Neuronal stem cell (in vitro differentiated cells): ENCODE measurements around the gene CCDC127.
"Not testable (repeated sequence)": the region's sequence is repeated elsewhere in the genome, so short reads cannot be mapped to it uniquely, and the experiment has no call there.

ENCODE experiments used
- DNase-seq: peaks from one replicate; pipeline ENCODE4 v3.0.0-alpha.2; 2013; ENCODE audit warnings: low spot score
- H2AFZ ChIP-seq: one replicate; pipeline ENCODE4 v1.6.1; 2013; ENCODE audit warnings: mild to moderate bottlenecking, low read length, inconsistent platforms
- H2AK5ac ChIP-seq: 2 replicates; pipeline ENCODE4 v1.6.1; 2013; ENCODE audit warnings: low read depth, mild to moderate bottlenecking, inconsistent platforms, low read length, moderate library complexity, mixed read lengths
- H2BK120ac ChIP-seq: 2 replicates; pipeline ENCODE4 v1.6.1; 2013; ENCODE audit warnings: low read depth, mild to moderate bottlenecking, inconsistent platforms, low read length, moderate library complexity, mixed read lengths
- H2BK12ac ChIP-seq: one replicate; pipeline ENCODE4 v1.6.1; 2013; ENCODE audit warnings: low read length, inconsistent platforms
- H2BK15ac ChIP-seq: 2 replicates; pipeline ENCODE4 v1.6.1; 2013; ENCODE audit warnings: mild to moderate bottlenecking, low read length, inconsistent platforms, mixed read lengths
- H2BK5ac ChIP-seq: one replicate; pipeline ENCODE4 v1.6.1; 2013; ENCODE audit warnings: inconsistent platforms, mild to moderate bottlenecking, low read length, moderate library complexity
- H3K14ac ChIP-seq: one replicate; pipeline ENCODE4 v1.6.1; 2013; ENCODE audit warnings: low read length, inconsistent platforms
- H3K18ac ChIP-seq: 2 replicates; pipeline ENCODE4 v1.6.1; 2013; ENCODE audit warnings: low read length, inconsistent platforms
- H3K23ac ChIP-seq: 2 replicates; pipeline ENCODE4 v1.6.1; 2013; ENCODE audit warnings: low read depth, mild to moderate bottlenecking, mixed read lengths, low read length, inconsistent platforms; ENCODE audit not compliant: poor library complexity
- H3K27ac ChIP-seq: replicated peaks from 3 replicates; pipeline ENCODE4 v1.5.1; 2013; ENCODE audit warnings: low read length, inconsistent platforms
- H3K27me3 ChIP-seq, 3 experiments: 2 replicates each; pipeline ENCODE4 v1.6.1; 2013; ENCODE audit warnings: low read length in 3 of 3, mild to moderate bottlenecking in 2 of 3, inconsistent platforms in 1 of 3, low read depth in 1 of 3, mixed read lengths in 1 of 3, moderate library complexity in 1 of 3; ENCODE audit not compliant: control insufficient read depth in 3 of 3, insufficient read depth in 3 of 3
- H3K36me3 ChIP-seq, 2 donors: replicated peaks in 1 of 2; 2 replicates each; pipeline ENCODE4 v1.6.1; 2013; ENCODE audit warnings: low read length in 2 of 2; ENCODE audit not compliant: control insufficient read depth in 2 of 2, insufficient read depth in 2 of 2
- H3K4ac ChIP-seq: 2 replicates; pipeline ENCODE4 v1.6.1; 2013; ENCODE audit warnings: inconsistent platforms, mild to moderate bottlenecking, low read length, moderate library complexity
- H3K4me1 ChIP-seq, 2 donors: 1 replicate in 1 of 2; 2 replicates in 1 of 2; pipeline ENCODE4 v1.6.1; 2013; ENCODE audit warnings: low read length in 2 of 2, low read depth in 1 of 2; ENCODE audit not compliant: control insufficient read depth in 2 of 2, insufficient read depth in 1 of 2
- H3K4me2 ChIP-seq: one replicate; pipeline ENCODE4 v1.6.1; 2013; ENCODE audit warnings: mild to moderate bottlenecking, low read length, inconsistent platforms; ENCODE audit not compliant: insufficient read depth, poor library complexity, severe bottlenecking
- H3K4me3 ChIP-seq, 2 donors: 2 replicates each; pipeline ENCODE4 v1.5.1; 2013; ENCODE audit warnings: low read length in 2 of 2, mild to moderate bottlenecking in 2 of 2, inconsistent platforms in 1 of 2, moderate library complexity in 1 of 2
- H3K79me1 ChIP-seq: one replicate; pipeline ENCODE4 v1.6.1; 2013; ENCODE audit warnings: low read depth, mild to moderate bottlenecking, inconsistent platforms, low read length, moderate library complexity
- H3K9ac ChIP-seq: one replicate; pipeline ENCODE4 v1.6.1; 2013; ENCODE audit warnings: mild to moderate bottlenecking, low read depth, low read length, inconsistent platforms; ENCODE audit not compliant: poor library complexity
- H3K9me3 ChIP-seq, 2 donors: replicated peaks in 1 of 2; 2 replicates each; pipeline versions ENCODE3 to v1.6.1; 2013; ENCODE audit warnings: low read length in 2 of 2, mild to moderate bottlenecking in 2 of 2, inconsistent platforms in 1 of 2, low read depth in 1 of 2, mixed read lengths in 1 of 2, moderate library complexity in 1 of 2; ENCODE audit not compliant: control insufficient read depth in 2 of 2, insufficient read depth in 1 of 2
- H4K8ac ChIP-seq: one replicate; pipeline ENCODE4 v1.6.1; 2013; ENCODE audit warnings: low read depth, mild to moderate bottlenecking, inconsistent platforms, low read length, moderate library complexity
- H4K91ac ChIP-seq: one replicate; pipeline ENCODE4 v1.6.1; 2013; ENCODE audit warnings: low read length, low read depth, mild to moderate bottlenecking, inconsistent platforms; ENCODE audit not compliant: poor library complexity
- WGBS, 2 donors: extraction: QIAGEN DNeasy Blood & Tissue Kit; methylation state at CpG; one replicate each; pipeline ENCODE4 v1.1.7; 2013; ENCODE audit warnings: missing lambda C conversion rate in 2 of 2, mixed read lengths in 1 of 2; ENCODE audit not compliant: insufficient read length in 2 of 2, insufficient replicate concordance in 1 of 2; ENCODE audit errors: extremely low coverage in 2 of 2; 5-methylcytosine and 5-hydroxymethylcytosine counted together

CCDC127 gene

DNA sequence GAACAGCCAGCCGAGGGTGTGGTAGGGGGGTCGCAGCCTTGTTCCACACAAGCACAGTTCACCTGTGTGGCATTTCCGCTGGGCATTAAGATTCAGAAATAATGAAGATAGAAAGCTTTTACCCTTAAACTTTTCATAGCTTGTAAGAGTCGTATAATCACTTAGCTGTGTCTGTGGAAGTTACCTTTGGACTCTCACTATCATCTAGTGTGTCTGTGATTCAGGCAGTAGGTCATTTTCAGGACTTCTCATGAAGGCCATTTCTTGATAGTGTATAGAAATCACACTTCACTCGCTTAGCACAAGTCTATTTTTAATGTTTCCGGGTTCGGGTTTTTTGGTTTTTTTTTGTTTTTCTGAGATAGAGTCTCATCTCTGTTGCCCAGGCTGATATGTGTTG lies 37.2 kb upstream of the CCDC127 start:
- DNase-seq, H3K9ac ChIP-seq, H2BK15ac ChIP-seq, H2BK12ac ChIP-seq, H3K4me1 ChIP-seq, H4K8ac ChIP-seq, H4K91ac ChIP-seq, H3K23ac ChIP-seq, H2BK120ac ChIP-seq, H3K4me3 ChIP-seq, H2BK5ac ChIP-seq, H3K14ac ChIP-seq, H3K79me1 ChIP-seq, H3K4ac ChIP-seq, H3K18ac ChIP-seq, H2AK5ac ChIP-seq, H3K27me3 ChIP-seq, H3K27ac ChIP-seq, H2AFZ ChIP-seq, H3K4me2 ChIP-seq: not testable (repeated sequence)
- WGBS, 2 donors, result no CpG with 5 or more reads among the region's 7 CpGs
- H3K9me3 ChIP-seq, result peaks cover 2 to 12% of the 10 kb centered on the region in 2 donors
- H3K36me3 ChIP-seq, result peaks cover 23 to 69% of the 10 kb centered on the region in 2 donors

DNA sequence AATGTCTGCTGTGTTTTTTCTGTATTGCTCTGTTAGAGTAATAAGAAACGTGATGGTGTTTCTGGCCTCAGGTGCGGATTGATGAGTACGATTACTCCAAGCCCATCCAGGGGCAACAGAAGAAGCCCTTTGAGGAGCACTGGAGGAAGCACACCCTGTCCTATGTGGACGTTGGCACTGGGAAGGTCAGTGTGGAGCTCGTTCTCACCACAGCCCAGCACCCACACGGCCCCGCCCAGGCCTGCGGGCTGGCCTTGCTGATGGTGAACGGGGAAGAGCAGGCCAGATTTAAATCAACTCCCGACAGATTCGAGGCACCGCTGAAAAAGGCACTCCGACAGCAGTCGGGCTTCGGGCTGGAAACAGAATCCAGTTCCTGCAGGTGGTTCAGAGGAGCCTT lies 36.4 kb upstream of the CCDC127 start:
- WGBS, 2 donors, result no CpG with 5 or more reads among the region's 15 CpGs
- DNase-seq, result not testable (repeated sequence)

DNA sequence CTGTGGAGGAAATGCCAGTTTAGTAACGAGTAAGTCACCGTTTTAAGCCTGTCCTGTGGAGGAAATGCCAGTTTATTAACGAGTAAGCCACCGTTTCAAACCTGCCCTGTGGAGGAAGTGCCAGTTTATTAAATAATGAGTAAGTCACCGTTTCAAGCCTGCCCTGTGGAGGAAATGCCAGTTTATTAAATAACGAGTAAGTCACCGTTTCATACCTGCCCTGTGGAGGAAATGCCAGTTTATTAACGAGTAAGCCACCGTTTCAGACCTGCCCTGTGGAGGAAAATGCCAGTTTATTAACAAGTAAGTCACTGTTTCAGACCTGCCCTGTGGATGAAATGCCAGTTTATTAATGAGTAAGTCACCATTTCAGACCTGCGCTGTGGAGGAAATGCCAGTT lies 34.6 kb upstream of the CCDC127 start:
- H3K4me3 ChIP-seq, result no peak overlapping the region
- H3K14ac ChIP-seq, result no peak overlapping the region
- no peak overlapping the region for H4K8ac ChIP-seq
- no peaks in the 10 kb centered on the region for H3K4me1 ChIP-seq
- no peak overlapping the region for H4K91ac ChIP-seq
- H3K9ac ChIP-seq, result no peak overlapping the region
- WGBS, 2 donors, result no CpG with 5 or more reads among the region's 10 CpGs
- H2BK5ac ChIP-seq, result no peak overlapping the region
- H3K27ac ChIP-seq, result no peak overlapping the region
- peaks cover 3% of the 10 kb centered on the region for H3K79me1 ChIP-seq
- H3K9me3 ChIP-seq, result peaks cover 0 to 7% of the 10 kb centered on the region in 2 donors
- no peak overlapping the region for H3K4me2 ChIP-seq
- no peak overlapping the region for H3K23ac ChIP-seq
- DNase-seq, result no peak
- no peak overlapping the region for H3K18ac ChIP-seq
- H3K36me3 ChIP-seq, result peaks cover 24 to 88% of the 10 kb centered on the region in 2 donors
- no peaks in the 10 kb centered on the region for H3K27me3 ChIP-seq
- H2BK12ac ChIP-seq, result no peak overlapping the region
- no peak overlapping the region for H2AFZ ChIP-seq
- H2BK120ac ChIP-seq, result no peak overlapping the region
- H2BK15ac ChIP-seq, result no peak overlapping the region
- no peak overlapping the region for H3K4ac ChIP-seq
- H2AK5ac ChIP-seq, result no peak overlapping the region

More for the DNA sequence above, 36.4 kb upstream of the CCDC127 start:
- not testable (repeated sequence) for H2BK12ac ChIP-seq, H3K4me3 ChIP-seq, H2AK5ac ChIP-seq, H3K27me3 ChIP-seq, H3K4me1 ChIP-seq, H2BK120ac ChIP-seq, H3K79me1 ChIP-seq, H3K4me2 ChIP-seq, H2AFZ ChIP-seq, H3K14ac ChIP-seq, H4K8ac ChIP-seq, H2BK5ac ChIP-seq, H3K27ac ChIP-seq, H3K23ac ChIP-seq, H3K9ac ChIP-seq, H4K91ac ChIP-seq, H3K4ac ChIP-seq, H3K18ac ChIP-seq, H2BK15ac ChIP-seq
- Histone ChIP-seq H3K9me3 (peaks cover 2 to 12% of the 10 kb centered on the region in 2 donors), H3K36me3 (peaks cover 23 to 77% of the 10 kb centered on the region in 2 donors)

DNA sequence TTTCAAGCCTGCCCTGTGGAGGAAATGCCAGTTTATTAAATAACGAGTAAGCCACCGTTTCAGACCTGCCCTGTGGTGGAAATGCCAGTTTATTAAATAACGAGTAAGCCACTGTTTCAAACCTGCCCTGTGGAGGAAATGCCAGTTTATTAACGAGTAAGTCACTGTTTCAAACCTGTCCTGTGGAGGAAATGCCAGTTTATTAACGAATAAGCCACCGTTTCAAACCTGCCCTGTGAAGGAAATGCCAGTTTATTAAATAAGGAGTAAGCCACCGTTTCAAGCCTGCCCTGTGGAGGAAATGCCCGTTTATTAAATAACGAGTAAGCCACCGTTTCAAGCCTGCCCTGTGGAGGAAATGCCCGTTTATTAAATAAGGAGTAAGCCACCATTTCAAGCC lies 34.0 kb upstream of the CCDC127 start:
- H2BK12ac ChIP-seq, H3K9ac ChIP-seq, H3K14ac ChIP-seq, H3K9me3 ChIP-seq, H3K27ac ChIP-seq, H3K18ac ChIP-seq, H2BK5ac ChIP-seq, H4K91ac ChIP-seq, H3K4me1 ChIP-seq, H3K4me2 ChIP-seq, H3K23ac ChIP-seq, H2BK15ac ChIP-seq, H3K79me1 ChIP-seq, H4K8ac ChIP-seq, H2BK120ac ChIP-seq, H3K4me3 ChIP-seq, H3K4ac ChIP-seq, H2AK5ac ChIP-seq, H3K27me3 ChIP-seq, H2AFZ ChIP-seq, DNase-seq: not testable (repeated sequence)
- no CpG with 5 or more reads among the region's 11 CpGs for WGBS, 2 donors
- peaks cover 23 to 88% of the 10 kb centered on the region in 2 donors for H3K36me3 ChIP-seq
